GM12865 (cell line): Measurements from ENCODE around the gene SMIM21.

ENCODE experiments used
- DNase-seq: peaks from one replicate; pipeline ENCODE4 v3.0.0; 2010; ENCODE audit warnings: low read depth
- H3K4me3 ChIP-seq: 2 replicates; pipeline ENCODE4 v1.5.1; 2011; ENCODE audit warnings: mild to moderate bottlenecking, low read depth, low read length, control low read depth
- CTCF ChIP-seq: IDR thresholded peaks from 2 replicates; pipeline ENCODE4 v1.5.1; 2011; ENCODE audit warnings: low read length, control low read depth, low read depth, inconsistent platforms; ENCODE audit not compliant: insufficient read depth; ENCODE audit errors: missing control alignments

SMIM21 gene

DNA sequence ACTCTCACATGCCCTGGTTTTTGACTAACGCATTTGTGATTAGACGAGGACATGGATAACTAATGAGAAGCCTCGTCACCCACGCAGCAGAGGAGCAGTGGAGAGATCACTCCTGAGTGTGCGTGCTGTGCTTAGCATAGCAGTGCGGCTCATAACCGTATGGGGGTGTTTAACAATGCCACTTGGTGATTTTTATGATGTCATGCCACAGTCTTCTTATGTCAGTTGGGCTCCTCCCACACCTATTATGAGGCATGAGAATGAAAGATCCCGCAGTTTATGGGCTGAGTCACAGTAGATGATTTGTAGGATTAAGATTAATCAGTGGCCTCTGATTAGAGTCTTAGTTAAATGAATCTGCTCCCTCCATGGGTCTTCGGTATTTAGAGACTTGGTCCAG lies 2.5 kb upstream of the SMIM21 start:
- DNase-seq: no peak
- no peak overlapping the region for H3K4me3 ChIP-seq
- TF ChIP-seq CTCF: no peak

- DNase-seq: no peak
- H3K4me3 ChIP-seq: no peak overlapping the region
- TF ChIP-seq CTCF: no peak
Observed at GRCh38 chr18:75428490-75428889, 987 bp upstream of the SMIM21 start.

- H3K4me3 ChIP-seq: no peak overlapping the region
- no peak for TF ChIP-seq CTCF
- no peak for DNase-seq
Observed at GRCh38 chr18:75422341-75422910, 5.1 kb downstream of the SMIM21 start.

- DNase-seq: no peak
- H3K4me3 ChIP-seq: no peak overlapping the region
- TF ChIP-seq CTCF: no peak
Observed at GRCh38 chr18:75421656-75422055, 5.8 kb downstream of the SMIM21 start.

DNA sequence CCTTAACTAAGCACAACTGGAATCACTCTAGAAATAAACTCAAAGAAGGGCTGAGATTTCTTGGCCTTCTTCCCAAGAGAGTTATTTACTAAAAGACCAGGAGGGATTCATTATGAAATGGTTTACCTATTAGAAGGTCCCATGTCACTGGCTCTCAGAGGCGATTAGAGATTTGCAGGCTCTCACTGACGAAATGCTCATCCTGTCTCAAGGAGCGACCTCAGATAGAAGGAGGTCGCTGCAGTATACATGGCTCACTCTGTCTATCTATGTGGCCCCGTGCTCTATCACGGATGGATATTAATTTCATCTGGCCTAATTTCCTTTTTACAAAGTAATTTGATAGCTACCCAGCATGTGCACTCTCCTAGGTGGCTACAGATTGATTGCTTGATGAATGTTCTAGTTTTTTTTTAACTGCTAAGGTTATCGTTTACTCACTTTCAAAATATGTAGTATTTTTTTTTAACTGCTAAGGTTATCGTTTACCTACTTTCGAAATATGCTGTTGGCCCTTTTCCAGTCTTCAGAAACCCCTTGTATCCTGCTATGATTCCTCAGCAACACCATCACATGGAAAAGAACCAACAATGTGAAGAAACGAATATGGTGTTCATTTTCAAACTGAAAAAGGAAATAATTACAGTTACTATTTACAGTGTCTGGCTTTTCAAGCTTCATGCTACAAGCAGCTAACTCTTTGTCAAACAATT lies 9.1 kb downstream of the SMIM21 start:
- no peak for DNase-seq
- TF ChIP-seq CTCF: no peak
- no peak overlapping the region for H3K4me3 ChIP-seq

DNA sequence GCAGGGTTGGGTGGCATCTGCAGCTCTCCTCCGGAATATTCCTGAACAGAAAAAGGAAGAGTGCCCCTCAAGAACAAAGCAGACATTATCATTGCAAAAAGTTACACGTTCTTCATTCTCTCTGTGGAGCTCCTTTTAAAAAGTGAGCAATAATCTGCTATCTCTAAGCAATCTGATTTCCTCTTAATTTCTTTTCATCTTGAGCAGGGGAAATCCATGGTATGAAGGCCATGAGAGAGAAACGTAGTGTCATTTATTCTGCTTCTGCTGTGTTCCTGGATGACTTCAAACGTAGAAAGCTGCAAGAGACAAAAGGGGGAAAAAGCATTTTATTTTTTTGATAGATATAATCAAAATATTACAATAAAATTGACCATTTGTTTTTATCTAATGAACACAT lies 16.9 kb downstream of the SMIM21 start:
- H3K4me3 ChIP-seq: no peak overlapping the region
- TF ChIP-seq CTCF: no peak
- DNase-seq: no peak

GRCh38 chr18:75409806-75410205 lies 17.7 kb downstream of the SMIM21 start:
- DNase-seq: no peak
- no peak for TF ChIP-seq CTCF
- no peak overlapping the region for H3K4me3 ChIP-seq
